ENCODE data around the gene CEP43.

CEP43 gene

GRCh38 chr6:166999145-166999883 lies at the start of gene CEP43:
Gene CEP43, plus strand, starts transcription at chr6:166999397. Its CDS starts 16 bp downstream, at chr6:166999413.
- DNase-seq (ENCODE audit: low read depth): peak; percentile 80

GRCh38 chr6:166949528-166950442 lies 49.4 kb upstream of the CEP43 start:
- DNase-seq (ENCODE audit: low read depth): no peak

DNA sequence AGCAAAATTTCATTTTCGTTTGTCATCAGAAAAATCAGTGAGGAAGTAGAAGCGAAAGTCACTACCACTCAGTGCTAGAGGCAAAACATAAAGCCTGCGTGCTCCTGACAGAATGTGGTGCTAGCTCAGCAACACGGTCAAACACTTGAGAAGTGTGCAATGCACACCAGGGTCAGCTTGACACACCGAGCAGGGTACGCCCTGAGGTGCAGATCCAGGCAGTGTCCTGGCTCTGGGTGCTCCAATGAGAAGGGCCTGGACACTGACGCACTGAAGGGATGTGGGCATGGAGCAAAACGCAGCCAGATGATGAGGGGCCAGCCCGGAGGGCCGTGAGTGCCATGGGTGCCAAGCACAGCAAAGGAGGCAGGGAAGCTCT lies 48.8 kb upstream of the CEP43 start:
- DNase-seq (ENCODE audit: low read depth): no peak

DNA sequence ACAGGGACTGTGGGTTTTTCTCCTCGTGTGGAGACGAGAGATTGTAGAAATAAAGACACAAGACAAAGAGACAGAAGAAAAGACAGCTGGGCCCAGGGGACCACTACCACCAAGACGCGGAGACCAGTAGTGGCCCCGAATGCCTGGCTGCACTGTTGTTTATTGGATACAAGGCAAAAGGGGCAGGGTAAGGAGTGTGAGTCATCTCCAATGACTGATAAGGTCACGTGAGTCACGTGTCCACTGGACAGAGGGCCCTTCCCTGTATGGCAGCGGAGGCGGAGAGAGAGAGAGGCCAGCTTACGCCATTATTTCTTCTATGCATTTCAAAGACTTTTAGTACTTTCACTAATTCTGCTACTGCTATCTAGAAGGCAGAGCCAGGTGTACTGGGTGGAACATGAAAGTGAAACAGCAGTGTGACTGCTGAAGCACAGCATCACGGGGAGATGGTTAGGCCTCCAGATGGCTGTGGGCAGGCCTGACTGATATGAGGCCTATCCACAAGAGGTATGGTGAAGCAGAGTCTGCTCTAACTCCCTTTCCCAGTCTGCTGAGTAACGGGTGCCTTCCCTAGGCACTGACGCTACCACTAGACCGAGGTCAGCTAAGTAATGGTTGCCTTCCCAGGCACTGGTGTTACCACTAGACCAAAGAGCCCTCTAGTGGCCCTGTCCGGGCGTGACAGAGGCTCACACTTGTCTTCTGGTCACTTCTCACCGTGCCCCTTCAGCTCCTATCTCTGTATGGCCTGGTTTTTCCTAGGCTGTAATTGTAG lies 48.1 kb upstream of the CEP43 start:
- peak; percentile 51 for DNase-seq (ENCODE audit: low read depth)

- no peak for DNase-seq (ENCODE audit: low read depth)
Measured at GRCh38 chr6:166951670-166952060, 47.5 kb upstream of the CEP43 start.

DNA sequence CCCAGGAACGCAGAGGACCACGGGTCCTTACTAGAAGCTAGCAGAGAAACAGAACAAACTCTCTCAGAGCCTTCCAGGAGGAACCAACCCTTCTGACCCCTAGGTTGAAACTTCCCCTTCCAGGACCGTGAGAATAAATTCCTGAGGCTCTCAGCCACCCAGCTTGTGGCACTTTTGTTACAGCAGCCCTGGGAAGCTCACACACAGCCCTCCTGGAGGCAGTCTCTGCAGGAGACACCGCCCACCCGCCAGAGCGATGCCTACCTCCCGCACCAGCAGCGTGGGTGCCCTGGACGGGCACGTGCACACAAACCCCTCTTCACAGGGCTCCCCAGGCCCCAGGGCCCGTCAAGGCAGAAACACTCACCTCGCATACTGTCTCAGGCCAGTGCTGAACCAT lies 47.1 kb upstream of the CEP43 start:
- DNase-seq (ENCODE audit: low read depth): no peak

DNA sequence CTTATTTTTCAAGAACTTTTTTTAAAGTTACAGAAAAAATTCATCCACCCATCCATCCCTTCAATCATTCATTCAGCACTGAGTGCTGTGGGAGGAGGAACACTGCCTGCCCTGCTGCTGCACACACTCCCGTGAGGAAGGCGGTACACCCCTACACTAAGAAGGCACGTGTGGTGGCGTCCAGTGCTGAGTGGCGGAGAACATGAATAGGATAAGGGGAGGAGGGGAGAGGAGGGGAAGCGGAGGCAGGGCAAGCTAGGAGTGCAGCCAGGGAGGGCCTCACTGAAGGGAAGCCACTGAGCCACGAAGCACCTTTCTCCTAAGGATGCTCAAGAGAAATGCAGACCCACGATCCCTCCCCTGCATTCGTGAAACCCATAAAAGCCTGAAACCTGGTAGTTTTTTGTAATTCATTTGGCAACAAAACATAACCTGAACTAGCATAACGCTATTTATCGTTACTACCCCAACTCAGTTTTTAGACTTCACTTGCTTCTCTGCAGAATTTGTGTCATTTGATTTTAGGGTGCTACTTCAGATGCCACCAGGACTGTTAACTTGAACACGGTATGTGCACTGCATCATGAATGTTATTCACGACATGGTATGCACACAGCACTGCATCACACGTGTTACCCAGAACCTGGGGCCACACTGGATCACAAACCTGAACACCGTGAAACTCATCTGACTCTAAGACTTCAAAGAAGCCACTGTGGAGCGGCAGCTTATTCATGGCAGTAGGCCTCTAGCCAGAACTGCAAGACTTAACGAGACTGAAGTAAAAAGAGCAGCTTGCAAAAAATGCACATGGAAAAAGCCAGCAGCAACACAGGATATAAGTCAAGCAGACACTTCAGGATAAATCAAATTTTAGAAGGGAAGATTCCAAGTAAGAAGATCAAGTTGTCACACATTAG lies 46.4 kb upstream of the CEP43 start:
- no peak for DNase-seq (ENCODE audit: low read depth)

GRCh38 chr6:166954118-166954713 lies 45.0 kb upstream of the CEP43 start:
- DNase-seq (ENCODE audit: low read depth): no peak

DNA sequence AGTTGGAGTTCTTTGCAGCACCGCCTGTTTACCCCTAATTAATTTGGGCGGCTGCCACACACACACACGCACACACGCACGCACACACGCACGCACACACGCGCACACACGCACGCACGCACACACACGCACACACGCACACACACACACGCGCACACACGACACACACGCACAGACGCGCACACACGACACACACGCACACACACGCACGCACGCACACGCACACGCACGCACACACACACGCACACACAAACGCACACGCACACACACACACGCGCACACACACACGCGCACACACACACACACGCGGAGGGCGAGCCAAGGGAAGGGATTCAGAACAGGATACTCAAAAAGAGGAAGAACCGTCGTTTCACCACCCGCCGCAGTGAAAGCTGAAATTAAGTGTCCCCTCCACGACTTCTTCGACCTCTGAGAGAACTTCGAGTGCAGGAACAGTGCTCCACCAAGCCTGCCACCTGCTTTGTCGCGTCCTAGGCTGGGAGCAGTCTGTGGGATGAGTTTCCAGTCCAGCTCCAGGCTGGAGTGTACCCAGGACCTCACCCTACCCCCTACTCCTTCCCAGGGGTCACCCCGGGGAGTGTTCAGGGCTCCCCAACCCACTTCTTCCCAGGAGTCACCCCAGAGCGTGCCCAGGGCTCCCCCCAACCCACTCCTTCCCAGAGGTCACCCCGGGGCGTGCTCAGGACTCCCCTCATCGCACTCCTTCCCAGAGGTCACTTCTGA lies 43.9 kb upstream of the CEP43 start:
- no peak for DNase-seq (ENCODE audit: low read depth)

- no peak for DNase-seq (ENCODE audit: low read depth)
Measured at GRCh38 chr6:166955865-166956443, 43.2 kb upstream of the CEP43 start.

GRCh38 chr6:166956444-166957086 lies 42.6 kb upstream of the CEP43 start, which contains the start of gene RNASET2:
Gene RNASET2, minus strand, starts transcription at chr6:166956550. Its CDS starts 368 bp downstream, at chr6:166956182.
- peak; percentile 66 for DNase-seq (ENCODE audit: low read depth)

DNA sequence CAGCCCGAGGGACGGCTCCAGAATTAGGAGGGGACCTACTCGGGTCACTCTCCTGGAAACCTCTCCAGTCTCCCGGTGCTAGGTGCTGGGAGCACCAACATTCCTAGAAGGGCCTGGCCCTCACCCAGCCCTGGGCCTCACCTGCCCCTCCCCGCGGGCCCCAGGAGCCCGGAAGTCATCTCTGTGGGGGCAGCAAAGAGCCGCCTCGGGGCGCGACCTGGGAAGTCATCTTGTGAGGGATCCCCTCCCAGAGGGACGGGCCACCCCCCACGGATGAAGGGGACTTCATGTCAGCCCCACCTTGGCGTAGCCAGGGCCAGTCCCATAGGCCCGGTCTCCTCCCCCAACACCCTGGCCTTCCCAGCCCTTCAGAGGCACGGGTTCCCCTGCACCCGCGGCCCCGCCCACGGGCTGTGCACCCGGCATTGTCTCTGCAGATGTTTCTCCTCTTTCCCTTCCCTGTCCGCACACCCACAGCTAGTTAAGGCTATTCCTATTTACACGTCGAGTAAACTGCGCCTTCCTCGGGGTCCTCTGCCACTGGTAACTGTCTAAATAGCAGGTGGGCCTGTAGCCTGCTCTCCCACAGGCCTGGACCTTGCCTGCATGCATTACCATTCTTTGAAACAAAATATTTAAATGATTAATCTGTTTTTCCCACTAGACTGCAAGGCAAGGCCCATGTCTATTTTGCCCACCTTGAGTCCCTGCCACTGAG lies 42.0 kb upstream of the CEP43 start:
- no peak for DNase-seq (ENCODE audit: low read depth)

GRCh38 chr6:166957805-166958076 lies 41.5 kb upstream of the CEP43 start:
- no peak for DNase-seq (ENCODE audit: low read depth)

DNA sequence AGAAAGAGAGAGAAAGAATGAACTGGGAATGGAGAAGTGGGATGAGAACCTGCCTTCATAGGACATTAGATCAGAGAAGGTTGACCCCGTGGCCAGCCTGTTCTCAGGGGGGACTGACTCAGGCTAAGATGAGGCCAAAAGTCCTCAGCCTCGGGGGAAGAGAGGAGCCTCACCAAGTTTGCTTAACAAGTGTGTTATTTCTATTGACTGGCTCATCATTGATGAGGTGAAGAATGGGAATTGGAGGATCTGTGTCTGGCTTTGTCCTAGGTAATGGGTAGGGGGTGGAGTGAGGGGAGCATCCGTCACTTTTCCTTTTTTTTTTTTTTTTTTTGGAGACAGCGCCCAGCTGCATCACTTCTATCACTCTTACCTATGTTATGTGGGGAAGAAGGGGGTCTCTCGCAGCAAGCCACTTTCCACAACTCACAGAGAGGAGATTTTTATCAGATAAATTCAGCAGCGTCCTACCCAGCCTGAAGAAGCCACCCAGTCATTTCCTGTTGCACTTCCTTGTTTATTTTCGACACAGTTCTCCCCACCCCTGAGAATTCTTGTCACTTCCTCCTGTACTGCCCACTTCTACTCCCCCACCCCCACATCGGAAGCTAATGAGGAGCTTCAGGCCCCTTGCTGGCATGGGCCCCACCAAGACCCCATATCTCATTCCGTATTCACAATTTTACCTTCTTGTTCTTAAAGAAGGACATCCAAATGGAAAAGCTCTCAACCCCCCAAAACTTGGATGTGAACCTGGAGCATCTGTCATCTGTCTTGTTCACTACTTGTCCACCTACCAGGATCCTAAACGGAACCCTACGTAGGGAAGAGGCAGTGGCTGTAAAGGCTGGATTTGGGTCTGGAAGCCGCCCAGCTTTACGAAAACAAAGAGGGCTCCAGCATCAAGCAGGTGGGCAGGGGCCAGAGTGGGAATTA lies 40.0 kb upstream of the CEP43 start:
- DNase-seq (ENCODE audit: low read depth): no peak

- no peak for DNase-seq (ENCODE audit: low read depth)
Measured at GRCh38 chr6:166959911-166960608, 39.1 kb upstream of the CEP43 start.

GRCh38 chr6:166960609-166960978 lies 38.6 kb upstream of the CEP43 start:
- DNase-seq (ENCODE audit: low read depth): no peak

GRCh38 chr6:166966268-166966667 lies 32.9 kb upstream of the CEP43 start:
- DNase-seq (ENCODE audit: low read depth): no peak

Data from CMK (cell line).